Measurements from ENCODE around the gene FGF14.

FGF14 gene

DNA sequence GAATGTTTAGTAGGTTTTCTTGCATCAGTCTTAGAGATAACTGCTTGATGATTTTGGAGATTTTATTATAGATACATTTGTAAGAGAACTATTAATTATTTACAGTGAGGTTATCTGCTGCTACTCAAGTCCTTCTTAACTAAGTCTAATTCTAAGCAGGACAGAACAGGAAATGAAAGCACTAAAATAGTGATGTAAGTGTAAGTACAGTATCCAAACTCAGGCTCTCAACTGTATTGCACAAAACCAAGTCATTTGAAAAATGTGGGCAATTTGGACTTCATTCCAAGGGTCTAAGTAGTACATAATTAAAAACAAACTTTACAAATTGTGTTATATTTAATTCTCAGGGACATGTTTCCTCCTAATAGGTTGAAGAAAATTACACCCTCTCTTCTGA is 532.3 kb downstream of the FGF14 start:
- H3K27ac ChIP-seq, result no peak overlapping the region
- no peak for DNase-seq (ENCODE audit: low spot score)
- TF ChIP-seq, protein P1, sequence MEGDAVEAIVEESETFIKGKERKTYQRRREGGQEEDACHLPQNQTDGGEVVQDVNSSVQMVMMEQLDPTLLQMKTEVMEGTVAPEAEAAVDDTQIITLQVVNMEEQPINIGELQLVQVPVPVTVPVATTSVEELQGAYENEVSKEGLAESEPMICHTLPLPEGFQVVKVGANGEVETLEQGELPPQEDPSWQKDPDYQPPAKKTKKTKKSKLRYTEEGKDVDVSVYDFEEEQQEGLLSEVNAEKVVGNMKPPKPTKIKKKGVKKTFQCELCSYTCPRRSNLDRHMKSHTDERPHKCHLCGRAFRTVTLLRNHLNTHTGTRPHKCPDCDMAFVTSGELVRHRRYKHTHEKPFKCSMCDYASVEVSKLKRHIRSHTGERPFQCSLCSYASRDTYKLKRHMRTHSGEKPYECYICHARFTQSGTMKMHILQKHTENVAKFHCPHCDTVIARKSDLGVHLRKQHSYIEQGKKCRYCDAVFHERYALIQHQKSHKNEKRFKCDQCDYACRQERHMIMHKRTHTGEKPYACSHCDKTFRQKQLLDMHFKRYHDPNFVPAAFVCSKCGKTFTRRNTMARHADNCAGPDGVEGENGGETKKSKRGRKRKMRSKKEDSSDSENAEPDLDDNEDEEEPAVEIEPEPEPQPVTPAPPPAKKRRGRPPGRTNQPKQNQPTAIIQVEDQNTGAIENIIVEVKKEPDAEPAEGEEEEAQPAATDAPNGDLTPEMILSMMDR (IDR thresholded peaks at IDR 0.05), result no peak
- no peak overlapping the region for H3K4me3 ChIP-seq

DNA sequence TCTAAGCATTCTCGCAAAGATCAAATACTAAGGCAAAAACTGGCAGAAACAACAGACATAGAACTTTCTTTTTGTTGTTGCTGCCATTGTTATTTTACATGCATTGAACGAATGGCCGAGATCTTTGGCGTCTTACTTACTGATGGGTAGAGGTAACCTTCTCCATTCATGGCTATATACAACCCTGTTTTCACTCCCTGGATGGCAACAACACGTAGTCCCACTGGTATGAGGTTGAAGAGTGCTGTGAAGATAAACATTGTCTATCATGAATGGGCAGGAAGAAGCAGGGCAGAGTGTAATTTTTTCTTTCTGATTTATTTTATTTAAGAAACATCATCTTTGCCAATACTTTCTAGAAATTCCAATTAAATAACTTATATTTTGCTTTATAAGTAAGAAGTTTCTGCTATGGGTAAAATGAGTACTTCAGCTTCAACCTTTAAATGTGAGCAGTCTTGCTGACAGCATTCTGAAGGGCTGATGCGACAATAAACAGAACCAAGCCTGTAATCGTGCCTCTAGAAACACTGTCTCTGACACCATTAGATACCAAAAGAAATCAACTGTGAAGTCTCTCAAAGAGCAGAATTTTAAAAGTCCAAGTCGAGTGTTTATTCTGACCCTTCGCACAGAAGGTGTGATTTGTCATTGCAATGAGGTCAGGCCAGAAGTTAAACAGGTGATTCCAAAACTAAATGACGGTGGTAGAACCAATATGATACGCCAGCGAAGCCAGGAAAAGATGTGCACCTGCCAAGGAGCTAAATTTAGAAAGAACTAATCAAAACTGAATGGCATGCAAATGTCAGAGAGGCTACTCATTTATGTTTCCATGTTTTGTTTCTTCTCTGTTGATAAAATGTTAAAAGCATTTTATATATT is 533.0 kb downstream of the FGF14 start:
- no peak for DNase-seq (ENCODE audit: low spot score)
- TF ChIP-seq, protein P1 (IDR thresholded peaks at IDR 0.05), result no peak
- Histone ChIP-seq H3K27ac (no peak overlapping the region), H3K4me3 (no peak overlapping the region)

DNA sequence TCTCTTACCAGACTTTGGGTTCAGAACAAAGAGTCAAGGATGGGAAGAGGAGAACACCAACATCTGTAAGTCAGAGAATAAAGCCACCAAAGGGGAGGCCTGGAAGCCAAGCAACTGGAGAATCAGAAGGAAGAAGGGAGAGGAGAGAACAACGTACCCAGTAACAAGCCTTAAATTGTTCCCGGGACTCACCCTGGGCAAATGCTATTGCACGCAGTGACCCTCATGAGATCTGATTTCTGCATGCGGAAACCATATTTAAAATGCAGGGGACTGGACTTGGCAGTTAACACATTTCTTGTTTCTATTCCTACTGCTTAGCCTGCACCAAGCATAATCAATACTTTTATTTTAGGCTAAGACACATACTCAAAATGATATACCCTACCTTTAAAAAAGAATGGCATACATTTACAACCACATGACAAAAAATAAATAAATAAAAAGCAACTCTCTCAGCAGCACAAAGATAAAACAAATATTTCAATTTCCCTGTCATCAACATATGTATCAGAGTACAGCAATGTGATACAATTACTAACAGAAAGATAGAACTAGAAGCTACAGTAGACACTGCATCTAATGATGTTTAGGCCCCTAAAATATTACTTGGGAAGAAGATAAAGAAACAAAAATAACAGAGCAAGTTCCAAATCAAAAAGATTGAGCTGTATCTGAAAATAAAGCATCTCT is 534.8 kb downstream of the FGF14 start:
- no peak overlapping the region for H3K4me3 ChIP-seq
- TF ChIP-seq, protein P1 (IDR thresholded peaks at IDR 0.05), result no peak
- no peak overlapping the region for H3K27ac ChIP-seq
- DNase-seq (ENCODE audit: low spot score), result no peak

DNA sequence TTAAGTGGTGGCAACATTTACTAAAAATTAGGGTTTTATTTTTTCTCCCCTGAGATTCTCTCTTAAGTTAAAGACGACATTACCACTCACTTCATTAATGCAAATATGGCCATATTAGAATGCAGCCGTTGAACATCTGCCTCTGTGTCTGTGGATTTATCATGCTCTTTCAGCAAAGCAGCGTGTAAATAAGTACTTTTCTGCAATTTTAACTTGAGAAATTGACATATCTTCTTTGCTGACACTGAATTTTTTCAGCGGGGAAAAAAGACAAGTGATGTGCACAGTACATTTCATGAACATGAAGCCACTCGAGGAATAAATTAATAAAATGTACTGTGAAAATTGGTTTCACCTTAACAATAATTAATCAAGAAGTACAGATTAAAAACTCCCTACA is 543.0 kb downstream of the FGF14 start:
- Histone ChIP-seq H3K27ac (no peak overlapping the region), H3K4me3 (no peak overlapping the region)
- no peak for DNase-seq (ENCODE audit: low spot score)
- TF ChIP-seq, protein P1 (IDR thresholded peaks at IDR 0.05), result no peak

DNA sequence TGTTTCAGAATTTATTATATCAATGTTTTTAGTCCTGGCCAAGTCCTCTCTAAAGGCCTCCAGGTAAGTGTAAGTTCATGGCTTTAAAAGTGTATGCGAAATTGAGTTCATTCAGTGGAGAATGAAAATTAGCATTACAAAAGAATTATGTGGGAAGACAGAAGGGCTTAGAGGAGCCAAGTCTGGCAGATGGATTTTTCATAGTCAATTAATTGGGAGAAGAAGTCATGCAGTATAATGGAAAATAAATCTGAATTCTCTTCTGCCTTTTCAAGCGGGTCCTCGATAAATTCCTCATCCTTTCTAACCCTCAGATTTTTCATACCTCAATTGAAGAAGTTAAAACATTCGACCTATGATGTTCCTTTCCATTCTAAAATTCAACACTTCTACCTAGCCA is 555.1 kb downstream of the FGF14 start:
- TF ChIP-seq, protein P1 (IDR thresholded peaks at IDR 0.05), result no peak

DNA sequence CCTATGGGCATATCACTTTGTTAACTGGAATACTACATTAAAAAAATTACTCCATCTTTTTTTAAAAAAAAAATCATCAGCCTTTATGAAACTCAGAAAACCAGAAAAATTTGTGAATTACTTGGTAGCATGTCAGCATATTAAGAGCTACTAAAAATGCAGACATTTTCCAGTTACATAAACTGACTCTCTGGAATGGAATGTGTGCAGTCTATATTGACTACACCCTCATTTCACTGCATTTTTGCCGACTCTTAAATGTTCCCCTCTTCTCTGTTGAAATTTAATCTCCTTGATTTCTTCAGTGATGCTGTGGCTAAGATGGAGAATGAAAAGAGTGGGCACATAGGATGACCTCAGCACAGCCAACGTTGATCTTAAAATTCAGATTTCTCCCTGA is 555.6 kb downstream of the FGF14 start:
- TF ChIP-seq, protein P1 (IDR thresholded peaks at IDR 0.05), result no peak
- no peak overlapping the region for H3K4me3 ChIP-seq
- DNase-seq (ENCODE audit: low spot score), result no peak
- H3K27ac ChIP-seq, result no peak overlapping the region

More for the DNA sequence above, 555.1 kb downstream of the FGF14 start:
- Histone ChIP-seq H3K27ac (no peak overlapping the region), H3K4me3 (no peak overlapping the region)
- no peak for DNase-seq (ENCODE audit: low spot score)

Data from coronary artery (tissue), 2 donors.